Chondrocyte (in vitro differentiated cells): Measurements from ENCODE around the gene SLC2A10. TPM values are rescaled to one million over a fixed set of nuclear protein-coding genes. Genes with fewer than 3 reads are reported as not detected.

Source experiments
- DNase-seq: peaks from one replicate; pipeline ENCODE4 v3.0.0; 2021; ENCODE audit warnings: mixed read lengths, low spot score
- H3K27ac Mint-ChIP-seq: one replicate; pipeline ENCODE4 v1.8.0; 2021; ENCODE audit warnings: mild to moderate bottlenecking, moderate library complexity, mixed read lengths; ENCODE audit not compliant: unreplicated experiment
- H3K27me3 Mint-ChIP-seq: 2 replicates; pipeline ENCODE4 v1.8.0; 2021; ENCODE audit warnings: low read depth, mixed read lengths
- H3K36me3 Mint-ChIP-seq: 2 replicates; pipeline ENCODE4 v1.8.0; 2021; ENCODE audit warnings: low read depth, mixed read lengths
- H3K4me1 Mint-ChIP-seq: 2 replicates; pipeline ENCODE4 v1.8.0; 2021; ENCODE audit warnings: low read depth, mild to moderate bottlenecking, mixed read lengths
- H3K4me3 Mint-ChIP-seq: one replicate; pipeline ENCODE4 v1.8.0; 2021; ENCODE audit warnings: mild to moderate bottlenecking, moderate library complexity, mixed read lengths; ENCODE audit not compliant: unreplicated experiment
- H3K9me3 Mint-ChIP-seq: 2 replicates; pipeline ENCODE4 v1.8.0; 2021; ENCODE audit warnings: low read depth, mixed read lengths
- CTCF ChIP-seq: fragments of 200-600 bp; sonication (generic); IDR thresholded peaks from 2 replicates; pipeline ENCODE4 v1.5.0; 2021; ENCODE audit warnings: antibody characterized with exemption, mild to moderate bottlenecking, moderate library complexity
- total RNA-seq: library from RNA; stranded (reverse); gene quantifications from 3 replicates; pipeline ENCODE4 v1.2.1, GENCODE V29; 2021

SLC2A10 gene
- total RNA-seq, 1 donor from 2014 or later = 39.6 TPM

GRCh38 chr20:46725186-46726165 lies 16.0 kb downstream of the SLC2A10 start:
- Mint-ChIP-seq H3K27me3 (no peaks in the 10 kb centered on the region), H3K27ac (no peak overlapping the region), H3K4me1 (peaks cover 7% of the 10 kb centered on the region), H3K9me3 (peaks cover 8% of the 10 kb centered on the region), H3K4me3 (no peak overlapping the region), H3K36me3 (peaks cover 26% of the 10 kb centered on the region)
- TF ChIP-seq CTCF = no peak
- no peak for DNase-seq

- peaks cover under 1% of the 10 kb centered on the region for H3K4me1 Mint-ChIP-seq
- no peak for DNase-seq
- no peak overlapping the region for H3K27ac Mint-ChIP-seq
- H3K4me3 Mint-ChIP-seq = no peak overlapping the region
- H3K27me3 Mint-ChIP-seq = no peaks in the 10 kb centered on the region
- no peak for TF ChIP-seq CTCF
- H3K9me3 Mint-ChIP-seq = no peaks in the 10 kb centered on the region
- peaks cover 30% of the 10 kb centered on the region for H3K36me3 Mint-ChIP-seq
Measured at GRCh38 chr20:46731770-46732169, 22.3 kb downstream of the SLC2A10 start.

- Mint-ChIP-seq H3K9me3 (no peaks in the 10 kb centered on the region), H3K4me3 (no peak overlapping the region), H3K27me3 (peaks cover 3% of the 10 kb centered on the region), H3K4me1 (peaks cover 2% of the 10 kb centered on the region), H3K36me3 (peaks cover 18% of the 10 kb centered on the region), H3K27ac (no peak overlapping the region)
- no peak for TF ChIP-seq CTCF
- no peak for DNase-seq
Measured at GRCh38 chr20:46735436-46735835, 26.0 kb downstream of the SLC2A10 start.

GRCh38 chr20:46739431-46740213 lies 30.2 kb downstream of the SLC2A10 start:
- no peak for TF ChIP-seq CTCF
- DNase-seq = no peak
- H3K4me1 Mint-ChIP-seq = peaks cover 13% of the 10 kb centered on the region
- no peaks in the 10 kb centered on the region for H3K9me3 Mint-ChIP-seq
- H3K27me3 Mint-ChIP-seq = peaks cover 10% of the 10 kb centered on the region
- no peaks in the 10 kb centered on the region for H3K36me3 Mint-ChIP-seq
- H3K27ac Mint-ChIP-seq = no peak overlapping the region
- H3K4me3 Mint-ChIP-seq = no peak overlapping the region

GRCh38 chr20:46740214-46740609 lies 30.8 kb downstream of the SLC2A10 start:
- no peak for DNase-seq
- H3K4me3 Mint-ChIP-seq = no peak overlapping the region
- TF ChIP-seq CTCF = no peak
- H3K4me1 Mint-ChIP-seq = peaks cover 13% of the 10 kb centered on the region
- H3K36me3 Mint-ChIP-seq = no peaks in the 10 kb centered on the region
- no peaks in the 10 kb centered on the region for H3K9me3 Mint-ChIP-seq
- H3K27me3 Mint-ChIP-seq = peaks cover 13% of the 10 kb centered on the region
- no peak overlapping the region for H3K27ac Mint-ChIP-seq
